Measurements from ENCODE around the gene LCORL. TPM values are rescaled to one million over a fixed set of nuclear protein-coding genes. Genes with fewer than 3 reads are reported as not detected.

LCORL gene
- total and polyA plus RNA-seq, 2 experiments from 2014 or later: 21.0 to 28.7 TPM

GRCh38 chr4:17807446-17807845, 214.1 kb downstream of the LCORL start:
- DNase-seq (ENCODE audit: low spot score) (no peak), ATAC-seq (no peak)
- Histone ChIP-seq H2AFZ (no peak overlapping the region), H3K27me3 (ENCODE audit: insufficient read depth) (no peaks in the 10 kb centered on the region), H3K4me2 (peak overlapping the region; percentile 56), H3F3A (replicated peaks; ENCODE audit: low read depth) (no peaks in the 10 kb centered on the region), H3K36me3 (ENCODE audit: insufficient read depth) (peaks cover 35% of the 10 kb centered on the region), H4K20me1 (replicated peaks; ENCODE audit: insufficient read depth) (peaks cover 54% of the 10 kb centered on the region), H3K79me2 (replicated peaks; ENCODE audit: insufficient read depth) (peaks cover 88% of the 10 kb centered on the region), H3K27ac (ENCODE audit: low read depth) (no peak overlapping the region), H3K4me1 (ENCODE audit: insufficient read depth) (peaks cover 26% of the 10 kb centered on the region), H3K4me3 (peak overlapping the region; percentile 13), H3K9me2 (ENCODE audit: insufficient read depth) (no peaks in the 10 kb centered on the region)
- peaks cover 59% of the 10 kb centered on the region for H3K36me3 Mint-ChIP-seq (ENCODE audit: low read depth)
- TF ChIP-seq REST (IDR thresholded peaks at IDR 0.05; ENCODE audit: unreplicated experiment): no peak
- no peak for TF ChIP-seq JUNB (IDR thresholded peaks at IDR 0.05; ENCODE audit: unreplicated experiment)
- no peak for TF ChIP-seq ZNF331 (CRISPR knock-in tag; IDR thresholded peaks at IDR 0.05; ENCODE audit: low read depth)
- TF ChIP-seq POLR2AphosphoS5 (IDR thresholded peaks at IDR 0.05; ENCODE audit: low read depth): no peak
- no peak for TF ChIP-seq ZNF462 (CRISPR knock-in tag; IDR thresholded peaks at IDR 0.05)
- no peak for TF ChIP-seq EZH2phosphoT487 (IDR thresholded peaks at IDR 0.05; ENCODE audit: unreplicated experiment)
- TF ChIP-seq STAT1 (IDR thresholded peaks at IDR 0.05; ENCODE audit: unreplicated experiment): no peak
- TF ChIP-seq CTCF (conservative IDR thresholded peaks at IDR 0.05; ENCODE audit: low read depth in 2 of 2): no peak
- TF ChIP-seq EZH2 (IDR thresholded peaks at IDR 0.05; ENCODE audit: low read depth, unreplicated experiment): no peak
- TF ChIP-seq NANOG (IDR thresholded peaks at IDR 0.05; ENCODE audit: borderline replicate concordance): no peak
- no peak for TF ChIP-seq ETS1 (IDR thresholded peaks at IDR 0.05)
- TF ChIP-seq ZNF114 (CRISPR knock-in tag; IDR thresholded peaks at IDR 0.05): no peak
- TF ChIP-seq CREB1 (CRISPR knock-in tag; IDR thresholded peaks at IDR 0.05; ENCODE audit: low read depth): no peak
- H3K4me1 Mint-ChIP-seq: peaks cover 25% of the 10 kb centered on the region
- no peaks in the 10 kb centered on the region for H3K9me3 Mint-ChIP-seq
- H3K4me3 Mint-ChIP-seq: peak overlapping the region; percentile 70
- H3K27me3 Mint-ChIP-seq (ENCODE audit: insufficient read depth, low read depth, poor library complexity): peaks cover 2% of the 10 kb centered on the region
- H3K27ac Mint-ChIP-seq: no peak overlapping the region
